Neural cell (in vitro differentiated cells): Measurements from ENCODE around the gene ZNF175. TPM values are rescaled to one million over a fixed set of nuclear protein-coding genes. Genes with fewer than 3 reads are reported as not detected.
"Not testable (repeated sequence)": the region's sequence is repeated elsewhere in the genome, so short reads cannot be mapped to it uniquely, and the experiment has no call there.

Experiments used
- H2AFZ ChIP-seq: fragments of 200-600, 300-800 bp; sonication (generic), shearing (Covaris generic); 2 replicates; pipeline ENCODE4 v1.6.0; 2014; ENCODE audit warnings: low read depth, mild to moderate bottlenecking, antibody characterized with exemption, low read length, moderate library complexity
- H3F3A ChIP-seq: fragments of 200-600 bp; shearing (Covaris generic); 2 replicates; pipeline ENCODE4 v1.6.1; 2016; ENCODE audit warnings: mild to moderate bottlenecking, moderate library complexity, mixed read lengths, antibody characterized with exemption, low read length; ENCODE audit not compliant: insufficient read depth, poor library complexity, severe bottlenecking
- H3K27ac ChIP-seq: fragments of 200-600, 300-800 bp; sonication (generic), shearing (Covaris generic); 2 replicates; pipeline ENCODE4 v1.5.1; 2014; ENCODE audit warnings: mild to moderate bottlenecking, low read length, moderate library complexity
- H3K27me3 ChIP-seq: fragments of 300-800, 200-600 bp; sonication (generic), shearing (Covaris generic); 2 replicates; pipeline ENCODE4 v1.6.0; 2014; ENCODE audit warnings: mild to moderate bottlenecking, low read depth, low read length, moderate library complexity; ENCODE audit not compliant: insufficient read depth
- H3K36me3 ChIP-seq: fragments of 300-800, 200-600 bp; sonication (generic), shearing (Covaris generic); 2 replicates; pipeline ENCODE4 v1.5.1; 2014; ENCODE audit warnings: mild to moderate bottlenecking, antibody characterized with exemption, low read length, moderate library complexity; ENCODE audit not compliant: insufficient read depth
- H3K4me2 ChIP-seq: fragments of 300-800, 200-600 bp; sonication (generic), shearing (Covaris generic); 2 replicates; pipeline ENCODE4 v1.6.0; 2014; ENCODE audit warnings: mild to moderate bottlenecking, low read length
- H3K4me3 ChIP-seq: fragments of 300-800, 200-600 bp; sonication (generic), shearing (Covaris generic); 2 replicates; pipeline ENCODE4 v1.5.1; 2014; ENCODE audit warnings: mild to moderate bottlenecking, low read length, moderate library complexity
- H3K79me2 ChIP-seq: fragments of 200-600 bp; shearing (Covaris generic); replicated peaks from 2 replicates; pipeline ENCODE4 v1.6.0; 2014; ENCODE audit warnings: mild to moderate bottlenecking, low read length, moderate library complexity; ENCODE audit not compliant: insufficient read depth
- H3K9ac ChIP-seq: fragments of 300-800, 200-600 bp; sonication (generic), shearing (Covaris generic); 2 replicates; pipeline ENCODE4 v1.6.1; 2016; ENCODE audit warnings: mild to moderate bottlenecking, low read length, mixed read lengths
- H3K9me2 ChIP-seq: fragments of 200-600 bp; shearing (Covaris generic); 2 replicates; pipeline ENCODE4 v1.6.1; 2016; ENCODE audit warnings: mild to moderate bottlenecking, low read length, mixed read lengths; ENCODE audit not compliant: insufficient read depth
- H3K9me3 ChIP-seq: fragments of 200-600, 300-800 bp; sonication (generic), shearing (Covaris generic); 2 replicates; pipeline ENCODE4 v1.6.1; 2016; ENCODE audit warnings: mild to moderate bottlenecking, mixed run types, low read length, moderate library complexity, mixed read lengths
- H4K20me1 ChIP-seq: fragments of 200-600 bp; shearing (Covaris generic); 2 replicates; pipeline ENCODE4 v1.6.1; 2016; ENCODE audit warnings: mild to moderate bottlenecking, mixed run types; ENCODE audit not compliant: insufficient read depth
- CTCF ChIP-seq: fragments of 450-650 bp; IDR thresholded peaks from 2 replicates; pipeline ENCODE4 v1.5.1; 2014; ENCODE audit warnings: antibody characterized with exemption, mild to moderate bottlenecking, moderate library complexity; ENCODE audit not compliant: poor library complexity, severe bottlenecking
- EP300 ChIP-seq: fragments of 450-650 bp; conservative IDR thresholded peaks from 2 replicates; pipeline ENCODE4 v1.6.1; 2014; ENCODE audit warnings: antibody characterized with exemption, mild to moderate bottlenecking, moderate library complexity; ENCODE audit not compliant: poor library complexity, severe bottlenecking
- EZH2 ChIP-seq: fragments of 200-600, 300-800 bp; shearing (Covaris generic), sonication (generic); IDR thresholded peaks from 2 replicates; pipeline ENCODE4 v1.6.1; 2014; ENCODE audit warnings: antibody characterized with exemption, low read length, borderline replicate concordance, mild to moderate bottlenecking; ENCODE audit not compliant: insufficient read depth, poor library complexity, severe bottlenecking
- MXI1 ChIP-seq: fragments of 450-650 bp; conservative IDR thresholded peaks from 2 replicates; pipeline ENCODE4 v1.6.1; 2014; ENCODE audit warnings: antibody characterized with exemption, mild to moderate bottlenecking; ENCODE audit not compliant: poor library complexity, severe bottlenecking
- RAD21 ChIP-seq: fragments of 450-650 bp; conservative IDR thresholded peaks from 2 replicates; pipeline ENCODE4 v1.6.1; 2014; ENCODE audit warnings: antibody characterized with exemption, mild to moderate bottlenecking, moderate library complexity
- SMC3 ChIP-seq: fragments of 450-650 bp; conservative IDR thresholded peaks from 2 replicates; pipeline ENCODE4 v1.6.1; 2014; ENCODE audit warnings: antibody characterized with exemption, mild to moderate bottlenecking, moderate library complexity; ENCODE audit not compliant: poor library complexity
- TAF1 ChIP-seq: IDR thresholded peaks from 2 replicates; pipeline ENCODE4 v1.6.1; 2012; ENCODE audit warnings: low read depth
- polyA plus RNA-seq: library from polyadenylated mRNA; depleted of rRNA; stranded (reverse); fragments of >200 nt; gene quantifications from 2 replicates; pipeline ENCODE4 v1.2.3, GENCODE V29; 2014

The ZNF175 gene
- polyA plus RNA-seq, 1 donor from 2014 or later = 10.9 TPM

GRCh38 chr19:51627491-51628138 lies 56.5 kb downstream of the ZNF175 start:
- Histone ChIP-seq H4K20me1 (no peaks in the 10 kb centered on the region), H3K9me3 (no peaks in the 10 kb centered on the region), H3K9me2 (no peaks in the 10 kb centered on the region), H3F3A (no peaks in the 10 kb centered on the region), H3K79me2 (no peaks in the 10 kb centered on the region), H2AFZ (no peak overlapping the region), H3K4me2 (no peak overlapping the region), H3K36me3 (no peaks in the 10 kb centered on the region), H3K27me3 (no peaks in the 10 kb centered on the region), H3K27ac (no peak overlapping the region), H3K9ac (no peak overlapping the region), H3K4me3 (no peak overlapping the region)
- TF ChIP-seq EZH2 = no peak
- no peak for TF ChIP-seq TAF1

DNA sequence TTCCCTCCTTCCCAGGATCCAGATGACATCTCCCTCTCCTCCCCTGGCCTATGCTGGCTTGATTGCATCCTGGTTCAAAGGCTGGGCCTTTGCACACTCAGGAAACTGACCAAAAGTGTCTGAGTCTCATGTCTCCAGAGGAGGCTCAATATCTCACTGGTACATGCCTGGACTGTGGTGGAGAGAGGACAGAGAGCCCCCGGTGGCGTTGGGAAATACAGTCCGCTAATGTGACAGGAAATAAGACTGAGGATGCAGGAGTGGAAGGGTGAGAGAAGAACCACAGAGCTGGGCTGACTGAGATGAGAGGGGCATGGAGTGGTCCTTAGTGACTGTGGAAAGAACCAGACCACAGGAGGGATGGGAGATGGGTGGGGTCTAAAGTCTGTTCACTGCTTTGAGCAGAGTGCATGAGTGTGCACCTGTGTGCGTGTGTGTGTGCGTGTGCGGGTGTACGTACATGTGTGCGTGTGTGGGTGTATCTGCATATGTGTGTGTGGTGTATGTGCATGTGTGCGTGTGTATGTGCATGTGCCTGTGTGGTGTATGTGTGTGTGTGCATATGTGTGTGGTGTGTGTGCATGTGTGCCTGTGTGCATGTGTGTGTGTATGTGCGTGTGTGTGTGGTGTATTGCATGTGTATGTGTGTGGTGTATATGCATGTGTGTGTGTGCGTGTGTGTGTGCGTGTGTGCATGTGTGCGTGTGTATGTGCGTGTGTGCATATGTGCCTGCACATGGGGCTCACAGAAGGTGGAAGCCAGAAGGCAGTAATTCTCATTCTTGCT lies 57.3 kb downstream of the ZNF175 start:
- H4K20me1 ChIP-seq = no peaks in the 10 kb centered on the region
- H3K36me3 ChIP-seq = no peaks in the 10 kb centered on the region
- no peak overlapping the region for H3K9ac ChIP-seq
- H3K4me3 ChIP-seq = no peak overlapping the region
- no peak overlapping the region for H2AFZ ChIP-seq
- no peaks in the 10 kb centered on the region for H3K79me2 ChIP-seq
- no peak for TF ChIP-seq RAD21
- TF ChIP-seq EP300 = no peak
- TF ChIP-seq CTCF = no peak
- TF ChIP-seq SMC3 = no peak
- no peak for TF ChIP-seq TAF1
- TF ChIP-seq MXI1 = no peak
- H3F3A ChIP-seq = no peaks in the 10 kb centered on the region
- no peaks in the 10 kb centered on the region for H3K9me3 ChIP-seq
- no peaks in the 10 kb centered on the region for H3K9me2 ChIP-seq
- H3K27me3 ChIP-seq = no peaks in the 10 kb centered on the region
- H3K27ac ChIP-seq = no peak overlapping the region
- no peak overlapping the region for H3K4me2 ChIP-seq

- not testable (repeated sequence) for H3K4me3 ChIP-seq, H3K9ac ChIP-seq, H3K27me3 ChIP-seq, H3K27ac ChIP-seq, H3K79me2 ChIP-seq, H3K36me3 ChIP-seq, H3K4me2 ChIP-seq, H3F3A ChIP-seq, H2AFZ ChIP-seq, H3K9me3 ChIP-seq, H4K20me1 ChIP-seq, H3K9me2 ChIP-seq
Measured at GRCh38 chr19:51630315-51630714, 59.2 kb downstream of the ZNF175 start, which contains the start of gene SIGLEC5. Gene SIGLEC5 (minus strand): TSS chr19:51630401. CDS start chr19:51630335, 66 bp downstream.
